Right cardiac atrium (tissue), 5 donors: Measurements from ENCODE around the gene WNT3A. TPM values are rescaled to one million over a fixed set of nuclear protein-coding genes. Genes with fewer than 3 reads are reported as not detected.

Experiments
- ATAC-seq, 2 donors: fragments of 200-7000 bp; cut with Tn5 transposase; one replicate each; pipeline versions ENCODE4 v1.8.0 to v1.9.1; 2020; ENCODE audit warnings: moderate library complexity in 2 of 2, mild to moderate bottlenecking in 1 of 2
- DNase-seq, 3 donors: peaks; one replicate each; pipeline ENCODE4 v3.0.0-alpha.2; 2020
- H3K27ac ChIP-seq: one replicate; pipeline ENCODE4 v1.5.1; 2013; ENCODE audit warnings: mild to moderate bottlenecking, low read length, control low read depth, moderate library complexity
- H3K27me3 ChIP-seq: one replicate; pipeline ENCODE4 v1.6.1; 2013; ENCODE audit not compliant: control insufficient read depth, insufficient read depth
- H3K4me1 ChIP-seq: one replicate; pipeline ENCODE4 v1.6.1; 2013; ENCODE audit warnings: low read length; ENCODE audit not compliant: control insufficient read depth, insufficient read depth
- H3K4me3 ChIP-seq: one replicate; pipeline ENCODE4 v1.5.1; 2013; ENCODE audit warnings: low read length, control low read depth
- H3K9me3 ChIP-seq: one replicate; pipeline ENCODE4 v1.6.1; 2013; ENCODE audit warnings: low read length; ENCODE audit not compliant: control insufficient read depth
- WGBS: extraction: QIAGEN DNeasy Blood & Tissue Kit; methylation state at CpG from one replicate; pipeline ENCODE4 v1.1.7; 2013; 5-methylcytosine and 5-hydroxymethylcytosine counted together
- intact Hi-C, 4 donors: fragments of 100-400 bp; cut with DNase I; formaldehyde crosslinking; loops; one replicate each; pipeline versions ENCODE4 v1.11.0 to v1.14.0; 2022 to 2023
- polyA plus RNA-seq: library from polyadenylated mRNA; stranded (reverse); fragments of 200-250 nt; gene quantifications from one replicate; pipeline ENCODE4 v1.2.3, GENCODE V29; 2013
- total RNA-seq, 4 donors: library from RNA; stranded (reverse); fragmentation: NEBNext Ultra II Directional; extraction: Animal tissue kit (Norgen Biotek cat#: 25700); gene quantifications; one replicate each; pipeline ENCODE4 v1.2.1, GENCODE V29; 2021
- donor health status: healthy with polysubstance abuse.
- donor health status: DM: no; HTN: yes; CAD: no.
- donor health status: DM: no; HTN: no; CAD: no.
- donor health status: DM: no; HTN: yes; CAD: no; lungs with severe emphysema.
- donor health status: DM: yes; HTN: yes; CAD: no.

The WNT3A gene
- total and polyA plus RNA-seq, 5 donors: not detected

DNA sequence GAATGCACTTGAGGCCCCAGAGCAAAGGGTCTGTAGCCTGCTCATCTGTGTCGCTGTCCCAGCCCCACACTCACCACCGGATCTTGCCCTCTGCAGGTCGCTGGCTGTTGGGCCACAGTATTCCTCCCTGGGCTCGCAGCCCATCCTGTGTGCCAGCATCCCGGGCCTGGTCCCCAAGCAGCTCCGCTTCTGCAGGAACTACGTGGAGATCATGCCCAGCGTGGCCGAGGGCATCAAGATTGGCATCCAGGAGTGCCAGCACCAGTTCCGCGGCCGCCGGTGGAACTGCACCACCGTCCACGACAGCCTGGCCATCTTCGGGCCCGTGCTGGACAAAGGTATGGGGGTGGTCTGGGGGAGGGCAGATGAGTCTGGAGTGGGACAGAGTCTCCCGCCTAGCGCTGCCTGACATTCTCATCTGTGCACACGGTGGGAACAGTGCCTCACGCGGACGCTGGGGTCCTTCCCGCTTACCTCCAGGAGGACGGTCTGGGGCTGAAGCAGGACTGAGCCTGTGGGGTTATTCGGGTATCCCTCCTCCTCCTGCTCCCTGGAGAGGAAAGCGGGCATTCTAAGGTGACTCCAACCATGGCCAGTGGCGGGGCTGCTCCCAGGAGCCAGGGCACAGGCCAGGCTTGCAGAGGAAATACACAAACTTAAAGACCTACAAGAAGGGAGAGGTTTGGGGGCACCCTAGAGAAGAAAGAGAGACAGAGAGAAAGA lies 15.9 kb downstream of the WNT3A start:
- Histone ChIP-seq H3K4me1 (no peaks in the 10 kb centered on the region), H3K27me3 (no peaks in the 10 kb centered on the region), H3K4me3 (no peak overlapping the region), H3K9me3 (no peaks in the 10 kb centered on the region), H3K27ac (no peak overlapping the region)
- 88% methylated on average over 28 of the region's 28 CpGs for WGBS
- DNase-seq (peak in 1 of 3 donors; percentile 22), ATAC-seq (no peak)
- intact Hi-C loops: no loop called here

DNA sequence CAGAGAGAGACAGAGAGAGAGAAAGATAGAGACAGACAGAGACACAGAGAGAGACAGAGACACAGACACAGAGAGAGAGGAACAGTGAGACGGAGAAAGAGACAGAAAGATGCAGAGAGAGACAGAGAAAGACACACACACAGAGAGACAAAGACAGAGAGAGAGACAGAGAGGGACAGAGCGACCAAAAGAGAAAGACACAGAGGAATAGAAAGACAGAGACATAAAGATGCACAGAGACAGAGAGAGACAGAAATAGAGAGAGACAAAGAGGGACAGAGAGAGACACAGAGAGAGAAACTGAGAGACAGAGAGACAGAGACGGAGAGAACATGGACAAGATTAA lies 16.5 kb downstream of the WNT3A start:
- no peak overlapping the region for H3K27ac ChIP-seq
- no peaks in the 10 kb centered on the region for H3K27me3 ChIP-seq
- no peak for ATAC-seq
- no peaks in the 10 kb centered on the region for H3K4me1 ChIP-seq
- intact Hi-C loops: no loop called here
- no peaks in the 10 kb centered on the region for H3K9me3 ChIP-seq
- H3K4me3 ChIP-seq: no peak overlapping the region
- DNase-seq: no peak
- 77% methylated on average over 3 of the region's 3 CpGs for WGBS

DNA sequence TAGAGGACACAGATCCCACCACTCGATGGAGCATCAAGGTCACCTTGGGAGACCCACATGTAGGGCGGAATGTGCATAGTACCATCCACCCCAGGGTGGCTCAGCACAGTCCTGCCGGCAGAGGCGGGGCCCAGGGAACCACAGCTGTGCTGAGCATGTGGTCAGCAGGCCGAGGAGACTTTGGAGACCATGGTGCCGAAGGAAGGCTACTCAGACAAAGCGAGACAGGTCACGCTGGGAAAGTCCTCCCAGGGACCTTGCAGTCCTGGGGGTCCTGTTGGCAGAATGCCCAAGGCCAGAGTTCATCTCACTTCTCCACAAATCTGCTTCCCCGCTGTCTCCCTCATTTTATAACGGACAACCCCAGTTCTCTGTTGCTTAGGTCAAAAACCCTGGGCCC lies 22.5 kb downstream of the WNT3A start:
- no peak overlapping the region for H3K27ac ChIP-seq
- ATAC-seq (no peak), DNase-seq (peak in 1 of 3 donors; percentile 27)
- no peak overlapping the region for H3K4me3 ChIP-seq
- no peaks in the 10 kb centered on the region for H3K27me3 ChIP-seq
- intact Hi-C loops: no loop called here
- no peaks in the 10 kb centered on the region for H3K4me1 ChIP-seq
- no peaks in the 10 kb centered on the region for H3K9me3 ChIP-seq
- WGBS: 86% methylated on average over 10 of the region's 10 CpGs

DNA sequence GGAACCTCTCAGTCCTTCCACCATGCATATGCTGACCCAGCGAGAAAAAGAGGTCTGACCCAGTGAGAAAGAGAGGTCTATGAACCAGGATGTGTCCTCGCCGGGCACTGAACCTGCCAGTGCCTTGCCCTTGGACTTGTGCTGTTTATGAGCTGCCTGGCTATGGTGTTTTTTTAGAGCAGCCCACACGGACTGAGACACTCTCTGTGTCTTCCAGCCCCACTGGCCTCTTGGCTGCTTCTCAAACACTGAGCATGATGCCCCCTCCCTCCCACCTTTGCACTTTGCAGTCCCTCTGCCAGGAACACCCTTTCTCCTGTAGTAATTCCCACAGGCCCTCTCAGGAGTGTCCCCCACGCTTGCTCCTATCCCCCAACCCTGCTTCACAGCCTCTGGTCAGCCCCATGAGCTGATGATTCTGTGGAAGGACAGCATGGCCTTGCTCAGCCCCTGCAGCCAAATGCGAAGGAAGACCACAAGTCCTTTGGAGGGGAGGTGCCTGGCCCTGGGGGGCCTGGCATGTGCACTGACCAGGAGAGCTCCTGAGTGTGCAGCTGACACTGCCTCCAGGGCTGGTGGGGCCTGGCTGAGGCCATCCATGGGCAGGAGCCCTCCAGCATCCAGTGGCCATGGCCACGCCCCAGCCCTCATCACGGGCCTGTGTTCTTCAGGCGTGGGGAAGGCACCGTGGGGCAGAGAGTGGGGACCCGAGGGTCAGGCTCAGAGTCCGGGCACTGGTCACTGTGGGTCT lies 23.8 kb downstream of the WNT3A start:
- no peaks in the 10 kb centered on the region for H3K27me3 ChIP-seq
- no peak for ATAC-seq
- intact Hi-C loops: no loop called here
- H3K27ac ChIP-seq: no peak overlapping the region
- H3K4me3 ChIP-seq: no peak overlapping the region
- no peaks in the 10 kb centered on the region for H3K4me1 ChIP-seq
- no peaks in the 10 kb centered on the region for H3K9me3 ChIP-seq
- WGBS: 86% methylated on average over 12 of the region's 12 CpGs
- DNase-seq: peak in 1 of 3 donors; percentile 19

DNA sequence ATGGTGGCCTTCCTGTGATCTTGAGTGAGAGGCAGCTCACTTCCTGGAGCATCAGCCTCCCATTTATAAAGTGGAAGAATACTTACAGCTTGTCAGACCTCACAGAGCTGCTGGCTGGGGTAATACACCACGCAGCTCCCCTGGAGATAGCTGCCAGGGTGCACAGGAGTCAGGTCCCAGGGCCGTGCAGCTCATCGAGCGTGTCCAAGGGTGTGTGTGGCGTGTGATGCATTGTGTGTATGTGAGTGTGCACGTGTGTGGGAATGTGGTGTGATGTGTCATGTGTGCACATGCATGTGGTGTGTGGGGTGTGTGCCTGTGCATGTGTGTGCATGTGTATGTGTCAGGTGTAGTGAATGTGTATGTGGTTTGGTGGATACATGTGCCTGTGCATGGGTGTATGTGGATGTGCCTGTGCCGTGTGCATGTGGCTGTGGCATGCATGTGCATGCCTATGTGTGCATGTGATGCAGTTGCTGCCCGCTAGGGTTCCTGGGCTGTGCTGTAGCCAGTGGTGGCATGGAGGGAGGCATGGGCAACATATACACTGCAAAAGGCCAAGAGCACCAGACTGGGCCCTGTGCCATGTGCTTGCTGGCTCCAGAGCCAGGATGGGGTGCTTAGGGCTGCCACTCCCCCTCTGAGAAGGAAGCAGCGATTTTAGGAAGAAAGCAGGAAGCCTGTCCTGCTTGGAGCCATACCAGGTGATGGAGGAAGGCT lies 24.6 kb downstream of the WNT3A start:
- intact Hi-C loops: no loop called here
- Histone ChIP-seq H3K9me3 (no peaks in the 10 kb centered on the region), H3K27ac (no peak overlapping the region), H3K4me1 (no peaks in the 10 kb centered on the region), H3K27me3 (no peaks in the 10 kb centered on the region), H3K4me3 (no peak overlapping the region)
- DNase-seq (peak in 1 of 3 donors; percentile 35), ATAC-seq (no peak)
- WGBS: 83% methylated on average over 9 of the region's 9 CpGs

DNA sequence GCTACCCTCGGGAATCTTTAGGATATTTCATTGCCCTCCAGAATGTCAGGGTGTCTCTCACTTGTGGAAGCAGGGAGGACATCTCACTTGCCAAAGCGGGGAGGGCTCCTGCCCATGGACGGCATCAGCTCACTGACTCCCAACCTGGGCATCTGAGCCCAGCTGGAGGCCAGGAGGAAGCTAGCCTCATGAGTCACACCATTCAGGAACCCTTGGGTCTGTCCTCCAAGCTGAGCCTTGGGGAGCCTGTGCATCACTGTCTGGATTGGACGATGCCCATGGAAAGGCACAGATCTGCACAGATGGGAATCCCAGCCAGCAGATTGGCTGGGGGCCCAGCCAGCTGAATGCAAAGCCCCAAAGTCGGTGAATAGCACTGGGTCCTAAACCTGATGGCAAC lies 25.2 kb downstream of the WNT3A start:
- Histone ChIP-seq H3K27ac (no peak overlapping the region), H3K27me3 (no peaks in the 10 kb centered on the region), H3K4me3 (no peak overlapping the region), H3K4me1 (no peaks in the 10 kb centered on the region), H3K9me3 (no peaks in the 10 kb centered on the region)
- ATAC-seq (no peak), DNase-seq (peak in 1 of 3 donors; percentile 17)
- intact Hi-C loops: no loop called here
- WGBS: 83% methylated on average over 5 of the region's 5 CpGs

DNA sequence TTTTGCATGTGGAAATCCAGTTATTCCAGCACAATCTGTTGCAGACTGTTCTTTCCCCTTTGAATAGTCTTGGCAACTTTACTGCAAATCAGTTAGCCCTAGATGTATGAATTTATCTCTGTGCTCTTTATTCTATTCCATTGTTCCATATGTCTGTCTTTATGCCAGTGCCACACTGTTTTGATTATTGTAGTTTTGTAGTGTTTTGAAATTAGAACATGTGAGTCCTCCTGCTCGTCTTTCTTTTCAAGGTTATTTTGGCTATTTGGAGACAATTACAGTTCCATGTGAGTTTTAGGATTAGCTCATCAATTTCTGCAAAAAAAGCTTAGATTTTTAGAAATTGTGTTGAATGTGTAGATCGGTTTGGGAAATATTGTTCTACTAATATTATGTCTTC lies 26.6 kb downstream of the WNT3A start:
- Histone ChIP-seq H3K27me3 (no peaks in the 10 kb centered on the region), H3K4me1 (no peaks in the 10 kb centered on the region), H3K9me3 (no peaks in the 10 kb centered on the region), H3K27ac (no peak overlapping the region), H3K4me3 (no peak overlapping the region)
- DNase-seq (no peak), ATAC-seq (no peak)
- 88% methylated on average over 2 of the region's 2 CpGs for WGBS
- intact Hi-C loops: no loop called here

DNA sequence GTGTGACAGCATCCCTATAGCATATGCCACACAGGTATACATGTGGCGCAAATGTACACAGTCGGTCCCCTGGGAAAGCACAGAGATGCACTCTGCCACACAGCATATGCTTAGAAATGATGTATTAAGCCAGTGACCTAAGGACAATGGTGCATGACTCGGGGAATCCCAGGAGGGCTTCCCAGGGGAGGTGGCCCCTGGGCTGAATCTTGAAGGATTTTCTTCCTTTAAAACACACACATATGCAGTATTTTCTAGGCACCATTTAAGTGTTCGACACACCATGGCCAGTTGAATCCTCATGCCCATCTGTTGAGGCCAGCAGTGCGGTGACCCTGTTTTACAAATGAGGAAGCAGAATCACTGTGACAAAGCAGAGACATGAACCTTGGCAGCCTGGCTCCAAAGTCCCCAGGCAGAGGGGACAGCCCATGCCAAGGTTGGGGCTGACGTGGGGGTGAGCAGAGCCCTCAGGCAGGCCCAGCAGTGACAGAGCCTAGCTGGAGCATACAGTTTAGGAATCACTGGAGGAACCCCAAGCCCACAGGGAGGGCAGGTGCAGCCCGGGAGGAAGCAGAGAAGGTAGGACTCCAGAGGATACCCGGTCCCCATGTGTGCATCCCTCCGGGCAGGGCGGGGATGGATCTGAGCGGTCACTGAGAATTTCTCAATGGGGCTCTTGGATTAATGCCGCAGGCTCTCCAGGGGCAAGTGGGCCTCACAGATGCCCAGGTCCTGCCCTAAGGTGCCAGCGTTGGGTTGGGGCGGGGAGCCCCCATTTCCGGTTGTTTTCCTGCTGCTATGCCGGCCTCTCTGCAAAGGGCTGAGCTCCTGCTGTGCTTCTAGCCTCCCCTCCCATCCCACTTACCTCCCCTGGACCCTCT lies 28.4 kb downstream of the WNT3A start:
- 84% methylated on average over 16 of the region's 16 CpGs for WGBS

DNA sequence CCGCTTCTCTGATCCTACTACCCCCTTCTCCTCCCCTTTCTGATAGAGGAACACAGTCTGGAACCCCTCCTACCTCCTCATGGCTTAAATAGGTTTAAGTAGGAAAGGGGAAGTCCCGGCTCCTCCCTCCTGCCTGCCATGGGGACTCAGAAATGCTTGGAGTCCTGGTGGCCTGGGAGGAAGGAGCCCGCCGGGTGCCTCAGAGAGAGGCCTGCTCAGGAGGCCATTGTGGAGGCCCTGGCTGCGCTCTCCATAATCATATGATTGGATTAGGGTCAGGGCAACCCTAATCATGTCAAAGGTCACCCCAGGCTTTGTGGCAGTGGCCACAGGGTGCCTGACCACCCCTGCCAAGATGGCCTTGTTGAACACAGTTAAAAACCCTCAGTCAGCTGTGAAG lies 29.0 kb downstream of the WNT3A start:
- no peaks in the 10 kb centered on the region for H3K9me3 ChIP-seq
- no peak for ATAC-seq
- DNase-seq: no peak
- intact Hi-C loops: no loop called here
- WGBS: 71% methylated on average over 4 of the region's 5 CpGs
- H3K27ac ChIP-seq: no peak overlapping the region
- no peaks in the 10 kb centered on the region for H3K4me1 ChIP-seq
- H3K27me3 ChIP-seq: no peaks in the 10 kb centered on the region
- no peak overlapping the region for H3K4me3 ChIP-seq

More for the DNA sequence above, 28.4 kb downstream of the WNT3A start:
- no peaks in the 10 kb centered on the region for H3K9me3 ChIP-seq
- H3K4me3 ChIP-seq: no peak overlapping the region
- DNase-seq (peak in 1 of 3 donors; percentile 13), ATAC-seq (no peak)
- no peak overlapping the region for H3K27ac ChIP-seq
- intact Hi-C loops: no loop called here
- no peaks in the 10 kb centered on the region for H3K27me3 ChIP-seq
- no peaks in the 10 kb centered on the region for H3K4me1 ChIP-seq

DNA sequence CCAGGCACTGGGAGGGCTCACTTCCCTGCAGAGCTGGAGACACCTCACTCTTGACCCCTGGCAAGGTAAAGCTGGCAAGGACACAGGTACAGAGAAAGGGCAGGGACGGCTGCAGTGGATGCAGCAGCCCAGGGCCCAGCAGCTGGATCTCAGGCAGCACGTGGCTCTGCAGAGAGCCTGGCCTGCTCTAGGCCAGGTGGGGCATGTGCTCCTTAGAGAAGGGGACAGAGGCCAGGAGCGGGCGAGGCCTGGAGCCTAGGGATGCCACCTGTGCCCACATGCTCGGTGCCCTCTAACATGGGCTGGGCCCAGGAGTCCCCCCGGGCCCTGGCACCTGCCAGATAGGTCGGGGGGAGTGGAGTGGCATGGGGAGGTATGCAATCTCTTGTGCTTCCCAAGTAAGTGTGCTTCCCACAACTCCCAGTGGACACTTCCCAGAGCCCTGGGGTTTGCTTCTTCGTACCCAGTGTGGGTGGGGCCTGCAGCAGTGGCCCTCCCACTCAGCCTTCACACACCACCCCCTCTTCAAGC lies 30.0 kb downstream of the WNT3A start:
- H3K27me3 ChIP-seq: no peaks in the 10 kb centered on the region
- no peaks in the 10 kb centered on the region for H3K4me1 ChIP-seq
- WGBS: 79% methylated on average over 8 of the region's 8 CpGs
- ATAC-seq: peak in 1 of 2 donors; percentile 28
- DNase-seq: peak in 1 of 3 donors; percentile 37
- no peak overlapping the region for H3K4me3 ChIP-seq
- no peaks in the 10 kb centered on the region for H3K9me3 ChIP-seq
- intact Hi-C loops: no loop called here
- no peak overlapping the region for H3K27ac ChIP-seq
